Endothelial cell of umbilical vein (primary cell): ENCODE results near the gene EMID1. TPM values are rescaled to one million over a fixed set of nuclear protein-coding genes. Genes with fewer than 3 reads are reported as not detected.

Source experiments
- BruUV-seq: library from RNA; stranded (reverse); fragments of 400-500 nt; replicated peaks from 2 replicates; lab custom pipeline; 2021; lab: Mats Ljungman, UMichigan
- CTCF ChIA-PET: fragments of 300-600, 350-600 bp; sonication (Branson Sonifier 250); formaldehyde crosslinking; loops from one replicate; lab custom pipeline; 2021; ENCODE audit warnings: antibody characterized with exemption, inconsistent platforms; lab: Charles Lee
- POLR2A ChIA-PET: fragments of 300-600, 350-600 bp; sonication (Branson Sonifier 250); formaldehyde crosslinking; loops from one replicate; lab custom pipeline; 2021; ENCODE audit warnings: antibody characterized with exemption, inconsistent platforms; lab: Charles Lee
- DNase-seq: peaks from one replicate; pipeline ENCODE4 v3.0.0-alpha.2; 2011; ENCODE audit warnings: low read depth, low spot score
- FAIRE-seq: peaks from 2 replicates; lab custom pipeline; 2011; peaks lifted over from hg19 to GRCh38; lab: Jason Lieb, UNC
- H2AFZ ChIP-seq: 2 replicates; pipeline ENCODE4 v1.6.0; 2012; ENCODE audit warnings: low read depth, low read length, control low read depth, inconsistent platforms
- H3K27ac ChIP-seq: 2 replicates; pipeline ENCODE4 v1.5.1; 2011; ENCODE audit warnings: low read depth, mild to moderate bottlenecking, control low read depth, low read length, moderate library complexity; ENCODE audit not compliant: insufficient read depth
- H3K27me3 ChIP-seq, 2 experiments: 2 replicates each; pipeline versions ENCODE4 v1.6.0 to v1.6.1; 2011; ENCODE audit warnings: low read length in 2 of 2, mixed read lengths in 1 of 2; ENCODE audit not compliant: control insufficient read depth in 2 of 2, insufficient read depth in 2 of 2
- H3K36me3 ChIP-seq, 2 experiments: 2 replicates in 1 of 2; 3 replicates in 1 of 2; pipeline ENCODE4 v1.5.1; 2011; ENCODE audit warnings: low read length in 2 of 2, mild to moderate bottlenecking in 1 of 2, moderate library complexity in 1 of 2; ENCODE audit not compliant: control insufficient read depth in 2 of 2, insufficient read depth in 2 of 2; ENCODE audit errors: extremely low read depth in 1 of 2
- H3K4me1 ChIP-seq: 3 replicates; pipeline ENCODE4 v1.5.1; 2011; ENCODE audit warnings: mild to moderate bottlenecking, low read length; ENCODE audit not compliant: control insufficient read depth, insufficient read depth; ENCODE audit errors: extremely low read depth
- H3K4me2 ChIP-seq: 2 replicates; pipeline ENCODE4 v1.6.1; 2011; ENCODE audit warnings: low read length, control low read depth, mixed read lengths; ENCODE audit not compliant: insufficient read depth
- H3K4me3 ChIP-seq, 3 experiments: fragments of 200-600 bp in 1 of 3; sonication (generic), shearing (Covaris generic) in 1 of 3; replicated peaks in 1 of 3; 2 replicates each; pipeline ENCODE4 v1.5.1; 2011 to 2016; ENCODE audit warnings: control low read depth in 3 of 3, low read length in 3 of 3, mild to moderate bottlenecking in 2 of 3, inconsistent platforms in 1 of 3, low read depth in 1 of 3, moderate library complexity in 1 of 3; ENCODE audit not compliant: insufficient read depth in 1 of 3
- H3K79me2 ChIP-seq: 2 replicates; pipeline ENCODE4 v1.6.0; 2012; ENCODE audit warnings: low read length, inconsistent platforms; ENCODE audit not compliant: control insufficient read depth, insufficient read depth
- H3K9ac ChIP-seq: replicated peaks from 2 replicates; pipeline ENCODE3; 2011; ENCODE audit warnings: low read length, control low read depth; ENCODE audit not compliant: insufficient read depth; ENCODE audit errors: extremely low read depth
- H3K9me1 ChIP-seq: replicated peaks from 3 replicates; pipeline ENCODE4 v1.6.0; 2011; ENCODE audit warnings: mild to moderate bottlenecking, low read length; ENCODE audit not compliant: control insufficient read depth, insufficient read depth; ENCODE audit errors: extremely low read depth
- H3K9me3 ChIP-seq: replicated peaks from 2 replicates; pipeline ENCODE4 v1.5.1; 2012; ENCODE audit warnings: low read length, inconsistent platforms; ENCODE audit not compliant: control insufficient read depth, insufficient read depth
- H4K20me1 ChIP-seq: replicated peaks from 2 replicates; pipeline ENCODE3; 2011; ENCODE audit warnings: mild to moderate bottlenecking, low read length; ENCODE audit not compliant: control insufficient read depth, insufficient read depth; ENCODE audit errors: extremely low read depth
- EZH2 ChIP-seq: IDR thresholded peaks from 2 replicates; pipeline ENCODE4 v1.6.1; 2012; ENCODE audit warnings: borderline replicate concordance, low read depth, mild to moderate bottlenecking, moderate library complexity, low read length, inconsistent platforms; ENCODE audit not compliant: severe bottlenecking
- FOS ChIP-seq: IDR thresholded peaks from 2 replicates; pipeline ENCODE4 v1.6.1; 2011; ENCODE audit warnings: mild to moderate bottlenecking, low read length, moderate library complexity, borderline replicate concordance; ENCODE audit not compliant: insufficient read depth
- GATA2 ChIP-seq: IDR thresholded peaks from 2 replicates; pipeline ENCODE4 v1.7.0; 2011; ENCODE audit warnings: low read depth, mild to moderate bottlenecking, moderate library complexity, mixed read lengths, low read length; ENCODE audit not compliant: insufficient read length, insufficient read depth
- JUN ChIP-seq: IDR thresholded peaks from 2 replicates; pipeline ENCODE4 v1.6.1; 2011; ENCODE audit warnings: borderline replicate concordance, low read depth; ENCODE audit not compliant: insufficient read length, insufficient read depth
- MYC ChIP-seq: IDR thresholded peaks from one replicate; pipeline ENCODE4 v1.6.1; 2011; ENCODE audit warnings: mild to moderate bottlenecking, low read depth, low read length
- POLR2A ChIP-seq: IDR thresholded peaks from 2 replicates; pipeline ENCODE4 v1.6.1; 2012; ENCODE audit warnings: low read depth, mild to moderate bottlenecking, control low read depth, low read length
- POLR2AphosphoS5 ChIP-seq: IDR thresholded peaks from 2 replicates; pipeline ENCODE4 v1.6.1; 2012; ENCODE audit warnings: low read depth, mild to moderate bottlenecking, control low read depth, low read length, moderate library complexity; ENCODE audit not compliant: insufficient read depth
- dilution Hi-C: fragments of 300-500 bp; cut with MboI; formaldehyde crosslinking; loops from one replicate; pipeline ENCODE4 v1.15.0; 2019; ENCODE audit warnings: low sequenced_read_pairs; ENCODE audit not compliant: extremely low pct_ligation_motif_present
- intact Hi-C: fragments of 100-400 bp; cut with micrococcal nuclease; formaldehyde crosslinking; loops from one replicate; pipeline ENCODE4 v1.10.0; 2022
- polyA plus RNA-seq, 4 experiments: library from polyadenylated mRNA; depleted of rRNA in 3 of 4; stranded (reverse) in 3 of 4; unstranded in 1 of 4; fragments of >200 nt; gene quantifications; 2 replicates each; pipeline versions ENCODE4 v1.2.1 to v1.2.3, GENCODE V29; 2011 to 2012; ENCODE audit warnings: missing spikeins in 1 of 4
- total RNA-seq: library from RNA; stranded (reverse); gene quantifications from 2 replicates; pipeline ENCODE4 v1.2.3, GENCODE V29; 2021
- TF ChIP-seq, protein P1 (sequence below): IDR thresholded peaks from 2 replicates; pipeline ENCODE4 v1.6.1; 2011; ENCODE audit not compliant: insufficient read depth, insufficient read length
- TF ChIP-seq, protein P2 (sequence below), 2 donors: IDR thresholded peaks; 1 replicate in 1 of 2; 2 replicates in 1 of 2; pipeline ENCODE4 v1.5.1; 2011; ENCODE audit warnings: low read length in 2 of 2, mild to moderate bottlenecking in 2 of 2, moderate library complexity in 2 of 2, control low read depth in 1 of 2, inconsistent platforms in 1 of 2, low read depth in 1 of 2; ENCODE audit not compliant: insufficient read depth in 1 of 2; ENCODE audit errors: extremely low read depth in 1 of 2

EMID1 gene
- total and polyA plus RNA-seq, 2 donors (not counting 3 experiments of a cell fraction or from before 2014, with no cell fraction given): 0.51 to 0.75 TPM

GRCh38 chr22:29266564-29267461 is 61.1 kb downstream of the EMID1 start:
- Histone ChIP-seq H2AFZ (peak overlapping the region; percentile 90), H3K9me1 (no peaks in the 10 kb centered on the region), H3K79me2 (peaks cover 55% of the 10 kb centered on the region), H3K9me3 (no peaks in the 10 kb centered on the region), H3K4me2 (peak overlapping the region; percentile 95), H3K9ac (peak overlapping the region; percentile 100), H3K4me3 (peak overlapping the region; percentile 75 to 85 (median 84)), H3K4me1 (peaks cover 40% of the 10 kb centered on the region), H3K27me3 (no peaks in the 10 kb centered on the region), H3K27ac (peak overlapping the region; percentile 100), H4K20me1 (peaks cover 15% of the 10 kb centered on the region), H3K36me3 (peaks cover 11 to 12% of the 10 kb centered on the region in 2 experiments)
- dilution Hi-C loops: no loop called here
- no TSS peak for BruUV-seq
- CTCF ChIA-PET: interaction anchor here (2.2 kb wide), 1 partner anchor 21 kb away, joined by 11 read pairs; no protein-coding TSS in a partner anchor
- POLR2A ChIA-PET: no interaction called here
- FAIRE-seq: no peak
- intact Hi-C loops: loop anchor here (5.0 kb wide), 1 partner anchor 40 kb away; the partner anchor contains the start of gene GAS2L1
- no peak for TF ChIP-seq POLR2AphosphoS5
- TF ChIP-seq, protein P1, sequence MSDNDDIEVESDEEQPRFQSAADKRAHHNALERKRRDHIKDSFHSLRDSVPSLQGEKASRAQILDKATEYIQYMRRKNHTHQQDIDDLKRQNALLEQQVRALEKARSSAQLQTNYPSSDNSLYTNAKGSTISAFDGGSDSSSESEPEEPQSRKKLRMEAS: no peak
- TF ChIP-seq EZH2: no peak
- TF ChIP-seq JUN: no peak
- TF ChIP-seq POLR2A: no peak
- TF ChIP-seq FOS: no peak
- TF ChIP-seq, protein P2, sequence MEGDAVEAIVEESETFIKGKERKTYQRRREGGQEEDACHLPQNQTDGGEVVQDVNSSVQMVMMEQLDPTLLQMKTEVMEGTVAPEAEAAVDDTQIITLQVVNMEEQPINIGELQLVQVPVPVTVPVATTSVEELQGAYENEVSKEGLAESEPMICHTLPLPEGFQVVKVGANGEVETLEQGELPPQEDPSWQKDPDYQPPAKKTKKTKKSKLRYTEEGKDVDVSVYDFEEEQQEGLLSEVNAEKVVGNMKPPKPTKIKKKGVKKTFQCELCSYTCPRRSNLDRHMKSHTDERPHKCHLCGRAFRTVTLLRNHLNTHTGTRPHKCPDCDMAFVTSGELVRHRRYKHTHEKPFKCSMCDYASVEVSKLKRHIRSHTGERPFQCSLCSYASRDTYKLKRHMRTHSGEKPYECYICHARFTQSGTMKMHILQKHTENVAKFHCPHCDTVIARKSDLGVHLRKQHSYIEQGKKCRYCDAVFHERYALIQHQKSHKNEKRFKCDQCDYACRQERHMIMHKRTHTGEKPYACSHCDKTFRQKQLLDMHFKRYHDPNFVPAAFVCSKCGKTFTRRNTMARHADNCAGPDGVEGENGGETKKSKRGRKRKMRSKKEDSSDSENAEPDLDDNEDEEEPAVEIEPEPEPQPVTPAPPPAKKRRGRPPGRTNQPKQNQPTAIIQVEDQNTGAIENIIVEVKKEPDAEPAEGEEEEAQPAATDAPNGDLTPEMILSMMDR (IDR thresholded peaks at IDR 0.05; ENCODE audit: extremely low read depth in 1 of 2, insufficient read depth in 1 of 2, low read depth in 1 of 2, low read length in 2 of 2): no peak
- TF ChIP-seq GATA2: no peak
- no peak for TF ChIP-seq MYC
- peak; percentile 20 for DNase-seq
